Choroid plexus epithelial cell (primary cell): ENCODE results near the gene NTMT1.

Experiments used
- DNase-seq: peaks from one replicate; pipeline ENCODE4 v3.0.0-alpha.2; 2010; ENCODE audit warnings: low read depth
- H3K4me3 ChIP-seq: 2 replicates; pipeline ENCODE4 v1.5.1; 2011; ENCODE audit warnings: low read depth, mild to moderate bottlenecking, control low read depth, low read length, moderate library complexity
- TF ChIP-seq, protein P1 (sequence below): conservative IDR thresholded peaks from 2 replicates; pipeline ENCODE4 v1.5.1; 2011; ENCODE audit warnings: low read depth, mild to moderate bottlenecking, control low read depth, inconsistent platforms, low read length, moderate library complexity

The NTMT1 gene, protein sequence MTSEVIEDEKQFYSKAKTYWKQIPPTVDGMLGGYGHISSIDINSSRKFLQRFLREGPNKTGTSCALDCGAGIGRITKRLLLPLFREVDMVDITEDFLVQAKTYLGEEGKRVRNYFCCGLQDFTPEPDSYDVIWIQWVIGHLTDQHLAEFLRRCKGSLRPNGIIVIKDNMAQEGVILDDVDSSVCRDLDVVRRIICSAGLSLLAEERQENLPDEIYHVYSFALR

DNA sequence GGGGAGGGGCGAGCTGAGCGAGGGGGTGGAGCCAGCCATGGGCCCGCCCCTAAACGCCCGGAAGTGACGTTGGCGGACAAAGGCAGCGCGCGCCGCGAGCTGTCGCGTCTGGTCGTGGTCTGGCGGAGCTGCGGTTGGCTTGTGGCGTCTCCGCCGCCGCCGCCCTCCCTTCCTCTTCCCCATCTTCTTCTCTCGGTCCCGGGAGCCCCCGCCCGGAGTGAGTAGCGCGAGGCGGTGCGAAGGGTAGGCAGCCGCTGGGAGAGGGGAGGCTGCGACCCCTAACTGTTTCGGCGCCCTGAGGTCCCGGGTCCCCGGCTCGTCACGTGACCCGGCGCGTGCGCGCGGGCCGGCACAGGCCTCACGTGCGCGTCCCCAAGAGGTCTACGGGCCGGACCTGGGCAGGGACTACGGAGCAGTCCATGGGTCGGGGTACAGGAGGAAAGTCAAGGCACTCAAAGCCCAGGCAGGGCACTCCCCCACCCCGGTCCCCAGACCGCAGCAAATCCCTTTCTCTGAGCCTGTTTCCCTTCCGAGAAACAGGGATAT, at the start of gene NTMT1:
Gene NTMT1, plus strand, starts transcription at position 85 of the 546 bp plus-strand sequence. CDS start 6,541 bp downstream, outside the sequence.
- TF ChIP-seq, protein P1, sequence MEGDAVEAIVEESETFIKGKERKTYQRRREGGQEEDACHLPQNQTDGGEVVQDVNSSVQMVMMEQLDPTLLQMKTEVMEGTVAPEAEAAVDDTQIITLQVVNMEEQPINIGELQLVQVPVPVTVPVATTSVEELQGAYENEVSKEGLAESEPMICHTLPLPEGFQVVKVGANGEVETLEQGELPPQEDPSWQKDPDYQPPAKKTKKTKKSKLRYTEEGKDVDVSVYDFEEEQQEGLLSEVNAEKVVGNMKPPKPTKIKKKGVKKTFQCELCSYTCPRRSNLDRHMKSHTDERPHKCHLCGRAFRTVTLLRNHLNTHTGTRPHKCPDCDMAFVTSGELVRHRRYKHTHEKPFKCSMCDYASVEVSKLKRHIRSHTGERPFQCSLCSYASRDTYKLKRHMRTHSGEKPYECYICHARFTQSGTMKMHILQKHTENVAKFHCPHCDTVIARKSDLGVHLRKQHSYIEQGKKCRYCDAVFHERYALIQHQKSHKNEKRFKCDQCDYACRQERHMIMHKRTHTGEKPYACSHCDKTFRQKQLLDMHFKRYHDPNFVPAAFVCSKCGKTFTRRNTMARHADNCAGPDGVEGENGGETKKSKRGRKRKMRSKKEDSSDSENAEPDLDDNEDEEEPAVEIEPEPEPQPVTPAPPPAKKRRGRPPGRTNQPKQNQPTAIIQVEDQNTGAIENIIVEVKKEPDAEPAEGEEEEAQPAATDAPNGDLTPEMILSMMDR: no peak
- peak within 1 kb of the TSS; percentile 88 for H3K4me3 ChIP-seq
- peak; percentile 89 for DNase-seq

- DNase-seq: peak; percentile 87
- no peak overlapping the region for H3K4me3 ChIP-seq
- TF ChIP-seq, protein P1: no peak
Measured at GRCh38 chr9:129576546-129577543, 49.1 kb upstream of the NTMT1 start.

- no peak overlapping the region for H3K4me3 ChIP-seq
- TF ChIP-seq, protein P1: no peak
- no peak for DNase-seq
Measured at GRCh38 chr9:129579294-129579693, 46.7 kb upstream of the NTMT1 start.

GRCh38 chr9:129580211-129580915, 45.6 kb upstream of the NTMT1 start:
- H3K4me3 ChIP-seq: no peak overlapping the region
- no peak for DNase-seq
- TF ChIP-seq, protein P1: no peak

GRCh38 chr9:129581505-129582189, 44.3 kb upstream of the NTMT1 start:
- TF ChIP-seq, protein P1: no peak
- DNase-seq: no peak
- H3K4me3 ChIP-seq: no peak overlapping the region

DNA sequence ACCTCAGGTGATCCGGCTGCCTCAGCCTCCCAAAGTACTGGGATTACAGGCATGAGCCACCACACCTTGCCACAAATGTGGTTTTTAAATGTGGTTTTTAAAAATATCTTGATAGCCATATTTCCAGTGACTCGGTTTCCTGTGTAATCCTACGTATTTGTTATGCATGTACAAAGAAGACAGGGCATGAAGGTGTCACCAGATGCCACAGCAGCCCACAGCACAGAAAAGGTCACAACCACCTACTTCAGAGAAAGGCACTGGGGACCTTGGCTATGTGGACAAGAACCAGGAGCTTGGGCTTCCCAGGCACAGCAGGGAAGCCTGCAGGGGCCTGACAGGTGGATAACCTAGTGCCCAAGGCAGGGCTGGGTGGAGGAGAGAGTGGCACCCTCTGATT, 43.1 kb upstream of the NTMT1 start:
- TF ChIP-seq, protein P1: no peak
- DNase-seq: no peak
- no peak overlapping the region for H3K4me3 ChIP-seq
